Mononuclear cell (primary cell): Measurements from ENCODE around the gene EVL. TPM values are rescaled to one million over a fixed set of nuclear protein-coding genes. Genes with fewer than 3 reads are reported as not detected.

Experiments used
- total RNA-seq: library from RNA; depleted of rRNA; stranded (reverse); fragments of >200 nt; gene quantifications from one replicate; pipeline ENCODE4 v1.2.3, GENCODE V29; 2012

Gene EVL
- total RNA-seq, 1 donor: 425 TPM

Other genes with a start within 250 kb of the EVL start
- gene DEGS2, start 94.2 kb downstream of the EVL start, total RNA-seq: 0.21 TPM
- gene YY1, start 173.7 kb downstream of the EVL start, total RNA-seq: 80.5 TPM
- 9.2 TPM for gene SLC25A29, start 241.0 kb downstream of the EVL start, total RNA-seq